Omental fat pad (tissue), 4 donors: Measurements from ENCODE around the gene ZNF513. TPM values are rescaled to one million over a fixed set of nuclear protein-coding genes. Genes with fewer than 3 reads are reported as not detected.

Experiments
- ATAC-seq: fragments of 150-250 bp; one replicate; pipeline ENCODE4 v1.9.1; 2016; ENCODE audit warnings: mild to moderate bottlenecking, moderate library complexity; ENCODE audit not compliant: low FRiP score
- DNase-seq: peaks from one replicate; pipeline ENCODE4 v3.0.0-alpha.2; 2019; ENCODE audit warnings: low spot score
- total RNA-seq, 4 donors: library from RNA; depleted of rRNA; stranded (reverse); fragments of >200 nt; gene quantifications; one replicate each; pipeline ENCODE4 v1.1.0, GENCODE V29; 2016
- TF ChIP-seq, protein P1 (sequence below), 3 donors: fragments of 450-650 bp; IDR thresholded peaks; one replicate each; pipeline ENCODE4 v1.5.1; 2016 to 2017; ENCODE audit warnings: antibody characterized with exemption in 3 of 3, mild to moderate bottlenecking in 3 of 3, moderate library complexity in 2 of 3

The ZNF513 gene
- total RNA-seq, 4 donors from 2014 or later: 8.2 to 17.2 (median 11.1) TPM

- ATAC-seq (no peak), DNase-seq (no peak)
- TF ChIP-seq, protein P1, sequence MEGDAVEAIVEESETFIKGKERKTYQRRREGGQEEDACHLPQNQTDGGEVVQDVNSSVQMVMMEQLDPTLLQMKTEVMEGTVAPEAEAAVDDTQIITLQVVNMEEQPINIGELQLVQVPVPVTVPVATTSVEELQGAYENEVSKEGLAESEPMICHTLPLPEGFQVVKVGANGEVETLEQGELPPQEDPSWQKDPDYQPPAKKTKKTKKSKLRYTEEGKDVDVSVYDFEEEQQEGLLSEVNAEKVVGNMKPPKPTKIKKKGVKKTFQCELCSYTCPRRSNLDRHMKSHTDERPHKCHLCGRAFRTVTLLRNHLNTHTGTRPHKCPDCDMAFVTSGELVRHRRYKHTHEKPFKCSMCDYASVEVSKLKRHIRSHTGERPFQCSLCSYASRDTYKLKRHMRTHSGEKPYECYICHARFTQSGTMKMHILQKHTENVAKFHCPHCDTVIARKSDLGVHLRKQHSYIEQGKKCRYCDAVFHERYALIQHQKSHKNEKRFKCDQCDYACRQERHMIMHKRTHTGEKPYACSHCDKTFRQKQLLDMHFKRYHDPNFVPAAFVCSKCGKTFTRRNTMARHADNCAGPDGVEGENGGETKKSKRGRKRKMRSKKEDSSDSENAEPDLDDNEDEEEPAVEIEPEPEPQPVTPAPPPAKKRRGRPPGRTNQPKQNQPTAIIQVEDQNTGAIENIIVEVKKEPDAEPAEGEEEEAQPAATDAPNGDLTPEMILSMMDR (IDR thresholded peaks at IDR 0.05): no peak
Observed at GRCh38 chr2:27379383-27379835, 1.1 kb downstream of the ZNF513 start.

GRCh38 chr2:27378809-27379290 is 1.7 kb downstream of the ZNF513 start:
- ATAC-seq (no peak), DNase-seq (no peak)
- TF ChIP-seq, protein P1 (IDR thresholded peaks at IDR 0.05): no peak

GRCh38 chr2:27378096-27378808 is 2.3 kb downstream of the ZNF513 start:
- DNase-seq (no peak), ATAC-seq (no peak)
- TF ChIP-seq, protein P1 (IDR thresholded peaks at IDR 0.05): no peak

GRCh38 chr2:27377618-27378095 is 2.9 kb downstream of the ZNF513 start:
- no peak for DNase-seq
- no peak for ATAC-seq
- TF ChIP-seq, protein P1 (IDR thresholded peaks at IDR 0.05): no peak

DNA sequence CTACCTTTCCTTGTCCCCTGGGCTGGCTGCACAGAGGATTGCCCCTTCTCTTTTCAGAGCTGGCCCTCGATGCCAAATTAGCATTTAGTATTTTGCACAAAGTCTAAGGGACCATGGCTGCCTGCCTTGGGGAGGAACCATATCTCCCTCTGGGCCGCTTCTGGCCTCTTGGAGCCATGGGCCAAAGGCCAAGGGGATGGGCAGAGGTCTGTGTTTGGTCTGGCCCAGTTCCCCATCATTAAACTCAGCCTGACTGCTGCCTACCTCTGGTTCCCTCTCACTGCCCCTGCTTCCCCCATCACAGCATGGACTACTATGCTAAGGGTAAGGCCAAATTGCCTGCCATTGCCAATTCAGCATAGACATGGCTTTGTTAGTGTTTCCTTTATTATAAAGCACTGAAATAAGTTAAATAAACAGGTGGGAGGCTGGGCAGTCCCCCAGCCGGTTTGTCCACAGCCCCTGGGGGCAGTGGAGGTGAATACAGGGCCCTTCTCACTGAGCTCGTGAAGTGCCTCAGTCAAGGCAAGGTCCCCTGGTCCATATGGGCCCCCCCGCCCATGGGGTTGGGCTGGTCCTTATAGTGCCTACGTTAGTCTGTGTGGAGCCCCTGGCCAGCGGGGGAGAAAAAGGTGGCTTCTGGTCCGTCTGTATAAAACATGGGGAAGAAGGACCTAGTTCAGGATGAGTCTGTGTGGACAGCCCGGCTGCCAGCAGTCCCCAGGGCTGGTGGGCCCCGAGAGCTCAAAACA is 3.5 kb downstream of the ZNF513 start:
- TF ChIP-seq, protein P1 (IDR thresholded peaks at IDR 0.05): no peak
- DNase-seq (no peak), ATAC-seq (no peak)

DNA sequence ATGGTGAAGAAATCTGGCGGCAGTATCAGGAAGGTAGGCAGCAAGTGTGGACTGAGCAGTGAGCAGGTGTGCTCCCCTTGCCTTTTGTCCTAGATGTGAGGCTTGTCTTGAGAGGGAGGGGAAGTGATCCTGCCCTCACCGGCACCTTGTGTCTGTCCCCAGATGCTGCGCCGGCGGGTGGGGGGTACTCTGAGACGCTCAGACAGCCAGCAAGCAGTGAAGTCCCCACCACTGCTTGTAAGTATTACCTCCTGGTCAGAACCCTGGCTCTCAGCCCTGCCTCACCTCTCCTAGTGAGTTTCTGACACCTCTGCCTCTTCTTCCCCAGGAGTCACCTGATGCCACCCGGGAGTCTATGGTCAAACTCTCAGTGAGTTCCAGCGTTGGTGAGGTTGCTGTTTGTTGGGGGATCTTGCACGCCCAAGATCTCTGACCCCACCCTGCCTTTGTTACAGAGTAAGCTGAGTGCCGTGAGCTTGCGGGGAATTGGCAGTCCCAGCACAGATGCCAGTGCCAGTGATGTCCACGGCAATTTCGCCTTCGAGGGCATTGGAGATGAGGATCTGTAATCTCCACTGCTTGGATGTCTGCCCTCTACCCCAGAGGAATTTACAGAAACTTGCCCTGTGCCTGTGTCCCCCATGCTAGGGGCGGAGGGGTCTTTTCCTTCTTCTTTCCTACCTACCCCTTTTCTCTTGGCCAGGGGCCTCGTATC is 4.2 kb downstream of the ZNF513 start:
- TF ChIP-seq, protein P1 (IDR thresholded peaks at IDR 0.05): no peak
- ATAC-seq: no peak
- no peak for DNase-seq
